Measurements from ENCODE around the gene FAM193B. TPM values are rescaled to one million over a fixed set of nuclear protein-coding genes. Genes with fewer than 3 reads are reported as not detected.

FAM193B gene
- polyA plus RNA-seq, 3 donors = 1.6 to 216 (median 1.9) TPM

DNA sequence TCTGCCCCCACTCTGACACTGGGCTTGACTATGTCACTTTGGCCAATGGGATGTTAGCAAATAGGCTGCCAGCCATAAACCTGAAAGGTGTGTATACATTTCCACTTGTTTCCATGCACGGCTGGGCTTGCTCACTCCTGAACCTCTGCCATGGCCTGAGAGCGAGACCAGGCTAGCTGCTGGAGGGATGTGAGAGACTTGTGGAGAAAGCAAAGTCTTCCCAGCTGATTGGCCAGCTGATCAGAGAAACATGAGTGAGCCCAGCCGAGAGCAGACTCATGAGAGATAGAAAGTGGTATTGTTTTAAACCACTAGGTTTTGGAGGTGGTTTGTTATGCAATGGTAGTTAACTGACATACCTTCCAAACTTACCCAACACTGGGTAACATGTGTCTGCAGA, 13.9 kb downstream of the FAM193B start:
- Histone ChIP-seq H3K9ac (ENCODE audit: insufficient read depth, low read length, poor library complexity, severe bottlenecking) (no peak overlapping the region), H4K20me1 (ENCODE audit: insufficient read depth, low read length) (peaks cover 78% of the 10 kb centered on the region), H3K27ac (ENCODE audit: low read depth in 1 of 2, low read length in 2 of 2) (peak overlapping the region in 1 of 2 donors; percentile 7), H3K36me3 (replicated peaks in 1 of 2; ENCODE audit: control insufficient read depth in 1 of 2, insufficient read depth in 2 of 2, low read length in 2 of 2) (peaks cover 40 to 80% of the 10 kb centered on the region in 2 donors), H3K4me1 (ENCODE audit: control insufficient read depth in 1 of 2, insufficient read depth in 2 of 2, low read length in 2 of 2) (peaks cover 7 to 9% of the 10 kb centered on the region in 2 donors), H3K4me3 (replicated peaks in 1 of 3; ENCODE audit: low read depth in 2 of 3, low read length in 3 of 3) (no peak overlapping the region), H2AFZ (ENCODE audit: insufficient read depth, low read depth, low read length, poor library complexity, severe bottlenecking) (no peak overlapping the region), H3K79me2 (ENCODE audit: insufficient read depth, low read length) (peaks cover 52% of the 10 kb centered on the region), H3K9me3 (replicated peaks in 1 of 2; ENCODE audit: control insufficient read depth in 1 of 2, insufficient read depth in 1 of 2, low read length in 2 of 2) (no peaks in the 10 kb centered on the region), H3K4me2 (replicated peaks; ENCODE audit: extremely low read depth, low read length, poor library complexity, severe bottlenecking) (no peak overlapping the region), H3K27me3 (ENCODE audit: control insufficient read depth in 2 of 2, insufficient read depth in 2 of 2, low read length in 2 of 2) (no peaks in the 10 kb centered on the region)
- intact Hi-C loops (cut with micrococcal nuclease) = loop anchor here in 1 of 2 donors (10.0 kb wide), 1 partner anchor 46 kb away; the partner anchor contains the start of gene PDLIM7
- peaks cover 0 to 1% (median 0%) of the 10 kb centered on the region in 3 donors for H3K27me3 Mint-ChIP-seq (ENCODE audit: low read depth in 3 of 3)
- H3K36me3 Mint-ChIP-seq = peaks cover 44 to 63% of the 10 kb centered on the region in 2 donors
- TF ChIP-seq, protein P1, sequence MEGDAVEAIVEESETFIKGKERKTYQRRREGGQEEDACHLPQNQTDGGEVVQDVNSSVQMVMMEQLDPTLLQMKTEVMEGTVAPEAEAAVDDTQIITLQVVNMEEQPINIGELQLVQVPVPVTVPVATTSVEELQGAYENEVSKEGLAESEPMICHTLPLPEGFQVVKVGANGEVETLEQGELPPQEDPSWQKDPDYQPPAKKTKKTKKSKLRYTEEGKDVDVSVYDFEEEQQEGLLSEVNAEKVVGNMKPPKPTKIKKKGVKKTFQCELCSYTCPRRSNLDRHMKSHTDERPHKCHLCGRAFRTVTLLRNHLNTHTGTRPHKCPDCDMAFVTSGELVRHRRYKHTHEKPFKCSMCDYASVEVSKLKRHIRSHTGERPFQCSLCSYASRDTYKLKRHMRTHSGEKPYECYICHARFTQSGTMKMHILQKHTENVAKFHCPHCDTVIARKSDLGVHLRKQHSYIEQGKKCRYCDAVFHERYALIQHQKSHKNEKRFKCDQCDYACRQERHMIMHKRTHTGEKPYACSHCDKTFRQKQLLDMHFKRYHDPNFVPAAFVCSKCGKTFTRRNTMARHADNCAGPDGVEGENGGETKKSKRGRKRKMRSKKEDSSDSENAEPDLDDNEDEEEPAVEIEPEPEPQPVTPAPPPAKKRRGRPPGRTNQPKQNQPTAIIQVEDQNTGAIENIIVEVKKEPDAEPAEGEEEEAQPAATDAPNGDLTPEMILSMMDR (IDR thresholded peaks at IDR 0.05) = no peak
- no peak for DNase-seq
- H3K4me3 Mint-ChIP-seq = no peak overlapping the region
- H3K4me1 Mint-ChIP-seq = peaks cover 6% of the 10 kb centered on the region
- no peaks in the 10 kb centered on the region for H3K9me3 Mint-ChIP-seq
- 88% methylated on average over 1 of the region's 3 CpGs for WGBS (ENCODE audit: insufficient coverage)
- peak overlapping the region in 3 of 7 donors; percentile 38 to 66 (median 39) for H3K27ac Mint-ChIP-seq

DNA sequence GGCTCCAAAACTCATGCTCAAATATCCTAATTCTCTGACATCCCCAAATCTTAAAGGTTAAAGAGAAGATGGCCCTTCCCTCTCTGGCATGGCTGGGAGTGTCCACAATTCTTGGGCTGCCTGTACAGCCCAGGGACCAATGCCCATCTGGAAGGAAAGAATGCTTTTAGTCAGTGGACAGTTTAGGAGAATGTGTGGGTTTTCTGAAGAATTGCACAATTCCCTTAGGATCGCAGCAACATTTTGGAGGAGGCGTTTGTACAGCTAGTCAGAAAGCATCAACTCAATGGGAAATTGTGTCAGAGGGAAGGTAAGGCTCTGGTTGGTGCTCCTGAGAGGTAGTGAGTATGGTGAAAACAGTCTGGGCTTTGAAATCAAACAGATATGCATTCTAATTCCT, 15.0 kb downstream of the FAM193B start:
- Mint-ChIP-seq H3K9me3 (no peaks in the 10 kb centered on the region), H3K4me1 (no peaks in the 10 kb centered on the region), H3K27me3 (ENCODE audit: low read depth in 3 of 3) (peaks cover 0 to 1% (median 0%) of the 10 kb centered on the region in 3 donors), H3K36me3 (peaks cover 53 to 70% of the 10 kb centered on the region in 2 donors), H3K4me3 (no peak overlapping the region), H3K27ac (peak overlapping the region in 2 of 7 donors; percentile 32 to 45)
- TF ChIP-seq, protein P1 (IDR thresholded peaks at IDR 0.05) = no peak
- Histone ChIP-seq H3K27ac (ENCODE audit: low read depth in 1 of 2, low read length in 2 of 2) (no peak overlapping the region), H3K36me3 (replicated peaks in 1 of 2; ENCODE audit: control insufficient read depth in 1 of 2, insufficient read depth in 2 of 2, low read length in 2 of 2) (peaks cover 49 to 90% of the 10 kb centered on the region in 2 donors), H3K79me2 (ENCODE audit: insufficient read depth, low read length) (peaks cover 44% of the 10 kb centered on the region), H2AFZ (ENCODE audit: insufficient read depth, low read depth, low read length, poor library complexity, severe bottlenecking) (no peak overlapping the region), H3K4me2 (replicated peaks; ENCODE audit: extremely low read depth, low read length, poor library complexity, severe bottlenecking) (no peak overlapping the region), H3K4me3 (replicated peaks in 1 of 3; ENCODE audit: low read depth in 2 of 3, low read length in 3 of 3) (no peak overlapping the region), H3K9ac (ENCODE audit: insufficient read depth, low read length, poor library complexity, severe bottlenecking) (no peak overlapping the region), H3K4me1 (ENCODE audit: control insufficient read depth in 1 of 2, insufficient read depth in 2 of 2, low read length in 2 of 2) (no peaks in the 10 kb centered on the region), H4K20me1 (ENCODE audit: insufficient read depth, low read length) (peaks cover 81% of the 10 kb centered on the region), H3K27me3 (ENCODE audit: control insufficient read depth in 2 of 2, insufficient read depth in 2 of 2, low read length in 2 of 2) (no peaks in the 10 kb centered on the region), H3K9me3 (replicated peaks in 1 of 2; ENCODE audit: control insufficient read depth in 1 of 2, insufficient read depth in 1 of 2, low read length in 2 of 2) (no peaks in the 10 kb centered on the region)
- 71% methylated on average over 2 of the region's 2 CpGs for WGBS (ENCODE audit: insufficient coverage)
- intact Hi-C loops (cut with micrococcal nuclease) = no loop called here
- DNase-seq = no peak

Data from CD14-positive monocyte (primary cell).